Activated CD8-positive, alpha-beta memory T cell treated with anti-CD3 and anti-CD28 coated beads for 48 hours (primary cell): ENCODE measurements around the gene DGAT2.
"Not testable (repeated sequence)": the region's sequence is repeated elsewhere in the genome, so short reads cannot be mapped to it uniquely, and the experiment has no call there.

ENCODE experiments used
- DNase-seq, 3 experiments: peaks; one replicate each; pipeline ENCODE4 v3.0.0-alpha.2; 2020; ENCODE audit warnings: low read depth in 2 of 3, low spot score in 2 of 3

The DGAT2 gene, protein sequence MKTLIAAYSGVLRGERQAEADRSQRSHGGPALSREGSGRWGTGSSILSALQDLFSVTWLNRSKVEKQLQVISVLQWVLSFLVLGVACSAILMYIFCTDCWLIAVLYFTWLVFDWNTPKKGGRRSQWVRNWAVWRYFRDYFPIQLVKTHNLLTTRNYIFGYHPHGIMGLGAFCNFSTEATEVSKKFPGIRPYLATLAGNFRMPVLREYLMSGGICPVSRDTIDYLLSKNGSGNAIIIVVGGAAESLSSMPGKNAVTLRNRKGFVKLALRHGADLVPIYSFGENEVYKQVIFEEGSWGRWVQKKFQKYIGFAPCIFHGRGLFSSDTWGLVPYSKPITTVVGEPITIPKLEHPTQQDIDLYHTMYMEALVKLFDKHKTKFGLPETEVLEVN

GRCh38 chr11:75768112-75768908 lies at the start of gene DGAT2:
Gene DGAT2, plus strand, starts transcription at chr11:75768778. Its CDS starts 214 bp downstream, at chr11:75768992.
- peak; percentile 47 to 55 (median 52) for DNase-seq

- no peak for DNase-seq
These were observed 49.0 kb upstream of the DGAT2 start for GRCh38 chr11:75719340-75720239.

- DNase-seq = no peak
These were observed 47.9 kb upstream of the DGAT2 start for GRCh38 chr11:75720639-75721038.

- DNase-seq = no peak
These were observed 46.5 kb upstream of the DGAT2 start for GRCh38 chr11:75721852-75722668.

DNA sequence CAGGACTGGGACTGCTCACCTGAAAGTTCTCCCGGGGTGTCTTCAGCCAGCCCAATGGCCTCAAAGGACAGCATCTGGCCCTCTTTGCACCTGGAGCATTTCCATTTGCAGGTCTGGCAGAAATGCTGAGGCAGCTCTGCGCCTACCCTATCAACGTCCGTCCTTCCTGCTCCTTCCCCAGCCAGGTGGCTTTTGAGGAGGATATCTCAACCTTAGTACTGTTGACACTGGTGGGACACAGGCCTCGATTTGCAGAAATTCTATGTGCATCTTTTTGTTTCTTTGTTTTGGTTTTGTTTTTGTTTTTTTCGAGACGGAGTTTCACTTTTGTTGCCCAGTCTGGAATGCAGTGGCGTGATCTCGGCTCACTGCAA lies 45.9 kb upstream of the DGAT2 start:
- no peak for DNase-seq

DNA sequence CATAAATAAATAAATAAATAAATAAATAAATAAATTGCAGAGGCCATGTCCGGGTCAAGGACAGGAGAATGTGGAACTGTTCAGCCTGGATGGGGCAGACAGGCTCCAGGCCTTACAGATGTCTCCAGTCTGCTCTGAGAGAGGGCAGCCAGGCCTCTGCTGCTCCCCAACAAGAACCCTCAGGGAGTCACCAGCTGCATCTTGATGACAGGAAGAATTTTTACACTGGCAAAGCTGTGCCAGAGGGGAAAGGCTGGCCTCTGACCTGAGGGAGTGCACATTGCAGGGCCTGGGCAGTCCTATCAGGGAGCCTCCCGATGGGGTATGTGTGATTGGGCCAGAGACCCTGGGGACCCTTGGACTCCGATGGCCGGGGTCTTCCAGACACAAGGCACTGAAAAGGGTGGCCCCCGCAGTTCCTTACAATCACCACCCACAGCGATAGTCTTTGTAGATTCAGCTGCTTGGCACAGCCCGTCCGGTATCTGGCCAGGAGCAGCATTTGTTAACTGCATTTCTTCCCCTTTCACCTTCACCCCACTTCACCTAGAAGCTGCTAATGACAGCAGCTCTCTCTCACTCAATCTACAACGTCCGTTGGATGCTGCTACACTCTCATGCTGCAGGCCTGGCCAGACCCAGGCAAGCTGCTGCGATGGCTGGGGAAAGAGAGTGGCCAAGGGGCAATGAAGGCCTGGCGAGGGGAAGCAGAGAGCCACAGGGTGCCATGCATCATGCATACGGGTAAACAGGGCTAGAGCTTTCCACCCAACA lies 42.8 kb upstream of the DGAT2 start:
- no peak for DNase-seq

DNA sequence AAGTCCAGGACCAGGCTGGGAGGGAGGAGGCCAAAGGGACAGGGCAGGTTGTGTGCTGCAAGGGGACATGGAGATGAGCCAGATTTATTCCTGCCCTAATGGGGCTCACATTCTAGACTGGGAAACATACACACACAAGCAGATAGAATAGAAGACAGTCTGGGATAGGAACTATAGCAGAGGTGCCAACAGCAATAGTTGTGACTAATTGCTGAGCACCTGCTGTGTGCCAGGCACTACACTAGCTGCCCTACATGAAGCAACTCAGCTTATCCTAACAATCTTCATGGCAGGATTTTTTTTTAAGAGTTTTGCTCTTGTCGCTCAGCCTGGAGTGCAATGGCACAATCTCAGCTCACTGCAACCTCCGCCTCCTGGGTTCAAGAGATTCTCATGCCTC lies 39.6 kb upstream of the DGAT2 start:
- no peak for DNase-seq

- DNase-seq = no peak
These were observed 37.5 kb upstream of the DGAT2 start for GRCh38 chr11:75731095-75731494.

DNA sequence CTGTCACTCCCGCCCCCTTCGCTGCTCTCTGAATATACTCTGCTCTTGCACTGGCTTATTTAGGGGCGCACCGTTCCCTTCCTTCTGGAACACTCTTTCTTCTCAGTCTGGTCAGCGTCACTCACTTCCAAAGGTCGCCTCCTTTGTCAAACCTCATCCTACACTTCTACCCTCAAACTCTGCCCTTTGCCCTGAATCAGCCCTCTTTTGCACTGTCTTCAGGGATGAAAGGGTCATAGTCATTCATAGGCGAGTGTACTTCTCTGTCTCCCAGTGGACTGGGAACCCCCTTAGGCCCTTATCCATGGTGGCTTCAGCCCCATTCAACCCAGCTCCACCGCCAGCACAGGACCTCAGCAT lies 35.5 kb upstream of the DGAT2 start:
- DNase-seq = no peak

GRCh38 chr11:75733431-75734107 lies 35.0 kb upstream of the DGAT2 start:
- no peak for DNase-seq

DNA sequence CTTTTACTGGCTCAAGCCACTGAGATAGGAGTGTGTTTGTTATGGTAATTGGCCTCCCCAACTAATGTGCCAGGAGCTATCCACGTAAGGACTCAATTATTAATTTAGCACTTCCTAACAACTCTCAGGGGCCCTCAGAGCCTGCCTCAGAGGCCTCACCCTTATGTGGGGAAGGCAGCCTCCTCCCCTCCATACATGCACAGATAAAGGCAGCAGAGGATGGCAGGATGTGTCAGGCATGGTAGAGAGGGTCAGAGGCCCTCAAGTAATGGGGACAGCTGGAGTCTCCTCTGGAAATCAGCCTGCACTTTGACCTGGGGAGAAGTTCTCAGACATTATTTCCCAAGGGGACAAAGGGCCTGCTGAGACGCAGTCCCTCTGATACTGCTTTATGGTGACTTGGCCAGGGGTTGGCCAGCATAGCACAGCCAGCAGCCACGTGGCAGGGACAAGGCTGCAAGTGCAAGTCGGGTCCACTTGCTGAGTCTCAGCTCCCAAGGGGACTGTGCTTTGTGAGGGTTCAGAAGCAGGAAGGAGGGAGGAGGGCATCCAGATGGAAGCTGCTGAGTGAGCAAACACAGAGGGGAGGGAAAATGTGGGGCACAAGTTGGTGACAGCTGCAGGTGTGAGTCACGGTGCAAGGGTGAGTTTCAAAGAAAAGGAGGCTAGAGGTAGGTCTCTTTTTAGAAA lies 33.9 kb upstream of the DGAT2 start:
- no peak for DNase-seq

- DNase-seq = no peak
These were observed 33.3 kb upstream of the DGAT2 start for GRCh38 chr11:75735181-75735845.

DNA sequence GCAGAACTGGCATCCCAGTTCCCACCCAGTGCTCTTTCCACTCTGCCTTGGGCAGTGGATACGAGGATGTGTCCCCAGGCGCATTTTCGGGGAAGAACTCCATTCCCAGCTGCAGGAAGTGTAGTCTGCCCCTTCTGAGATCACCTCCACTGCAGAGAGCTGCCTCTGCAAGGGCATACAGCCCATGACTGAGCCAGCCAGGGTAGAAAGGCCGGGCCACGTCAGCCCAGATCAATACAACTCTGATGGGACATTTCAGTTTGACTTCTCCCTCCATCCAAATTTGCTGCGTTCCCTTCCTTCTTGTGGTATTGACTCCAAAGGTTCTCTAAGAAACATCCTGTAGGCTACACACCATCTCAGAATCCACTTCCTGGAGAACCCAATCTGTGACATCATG lies 31.3 kb upstream of the DGAT2 start:
- DNase-seq = no peak

GRCh38 chr11:75740681-75741080 lies 27.9 kb upstream of the DGAT2 start:
- no peak for DNase-seq

- not testable (repeated sequence) for DNase-seq
These were observed 25.4 kb upstream of the DGAT2 start for GRCh38 chr11:75743159-75743558.

DNA sequence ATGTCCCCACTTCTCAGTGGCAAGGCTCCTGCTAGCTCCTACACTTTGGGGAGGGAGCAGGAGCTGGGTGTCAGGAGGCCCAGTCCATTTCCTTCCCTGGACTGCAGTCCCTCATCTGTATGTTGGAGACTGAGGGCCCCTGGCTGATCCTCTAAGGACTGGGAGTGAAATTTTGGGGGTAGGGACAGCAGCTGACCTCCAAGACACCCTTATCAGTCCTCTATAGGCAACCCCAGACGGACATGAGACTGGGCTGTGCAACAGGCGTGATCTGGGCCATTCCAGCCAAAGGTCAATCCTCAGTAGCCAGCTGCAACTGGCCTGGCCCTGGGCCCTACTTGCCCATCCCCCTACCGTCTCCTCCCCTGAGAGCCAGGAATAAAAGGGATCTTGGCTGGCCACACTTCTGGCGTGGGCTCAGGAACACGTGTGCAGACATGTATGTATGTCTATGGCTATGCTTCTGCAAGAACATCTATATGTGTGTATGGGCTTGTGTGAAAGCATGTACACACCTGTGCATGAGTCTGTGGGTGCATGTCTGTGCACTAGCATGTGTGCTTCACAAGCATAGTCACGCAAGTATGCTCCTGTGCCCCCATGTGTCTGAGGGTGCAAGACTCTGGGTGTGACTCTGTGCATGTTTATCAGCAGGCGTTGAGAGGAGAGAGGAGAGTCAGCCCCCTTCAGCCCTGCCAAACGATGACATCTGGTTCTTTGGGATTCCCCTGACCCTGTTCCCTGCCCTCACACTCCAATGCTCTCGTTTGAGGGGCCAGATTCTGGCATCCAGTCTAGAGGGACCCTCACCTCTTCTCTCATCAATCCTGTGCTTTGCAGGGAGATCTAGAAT lies 24.6 kb upstream of the DGAT2 start:
- no peak for DNase-seq

- no peak for DNase-seq
These were observed 22.8 kb upstream of the DGAT2 start for GRCh38 chr11:75745807-75746206.
